ENCODE data around the gene PRSS36.
A peak's percentile ranks its signal among the peaks of the same experiment; 100 is the strongest.
"Not testable (repeated sequence)": the region's sequence is repeated elsewhere in the genome, so short reads cannot be mapped to it uniquely, and the experiment has no call there.

PRSS36 gene

GRCh38 chr16:31143011-31143693, 6.7 kb downstream of the PRSS36 start:
- H3K79me2 ChIP-seq (ENCODE audit: insufficient read depth, low read length), result no peaks in the 10 kb centered on the region
- H3K9me2 ChIP-seq (ENCODE audit: low read depth, low read length), result no peaks in the 10 kb centered on the region
- no peak overlapping the region for H2AFZ ChIP-seq (ENCODE audit: low read length)
- no peaks in the 10 kb centered on the region for H3K9me3 ChIP-seq (ENCODE audit: low read length)
- H3K4me1 ChIP-seq (ENCODE audit: insufficient read depth, low read length, severe bottlenecking), result peaks cover 10% of the 10 kb centered on the region
- H3K9ac ChIP-seq (ENCODE audit: low read length), result peak overlapping the region; percentile 48; the same call in 1 of the 2 replicates
- no peaks in the 10 kb centered on the region for H4K20me1 ChIP-seq (ENCODE audit: insufficient read depth, low read length)
- H3K36me3 ChIP-seq (ENCODE audit: insufficient read depth, low read length), result no peaks in the 10 kb centered on the region
- no peak for TF ChIP-seq CTCF (IDR thresholded peaks at IDR 0.05; ENCODE audit: low read length)
- no peak for TF ChIP-seq EZH2 (IDR thresholded peaks at IDR 0.05; ENCODE audit: borderline replicate concordance, low read length)
- H3K4me2 ChIP-seq (ENCODE audit: low read length), result peak overlapping the region; percentile 61
- H3K27ac ChIP-seq (ENCODE audit: low read depth, low read length, poor library complexity, severe bottlenecking), result no peak overlapping the region
- peak overlapping the region; percentile 50 for H3K4me3 ChIP-seq (ENCODE audit: low read depth, low read length, poor library complexity, severe bottlenecking)
- peaks cover 6% of the 10 kb centered on the region; the same call in 1 of the 2 replicates for H3K27me3 ChIP-seq (ENCODE audit: insufficient read depth, low read length)
- H3F3A ChIP-seq (ENCODE audit: insufficient read depth, low read length), result no peaks in the 10 kb centered on the region

- H2AFZ ChIP-seq (ENCODE audit: low read length), result 0 out of 2 replicates have a peak overlapping the region, but pooled peaks have one; percentile 31
- no peaks in the 10 kb centered on the region for H3K9me2 ChIP-seq (ENCODE audit: low read depth, low read length)
- no peaks in the 10 kb centered on the region for H3F3A ChIP-seq (ENCODE audit: insufficient read depth, low read length)
- peak overlapping the region; percentile 48; the same call in 1 of the 2 replicates for H3K9ac ChIP-seq (ENCODE audit: low read length)
- no peak overlapping the region for H3K27ac ChIP-seq (ENCODE audit: low read depth, low read length, poor library complexity, severe bottlenecking)
- H3K4me2 ChIP-seq (ENCODE audit: low read length), result peak overlapping the region; percentile 61
- no peaks in the 10 kb centered on the region for H3K9me3 ChIP-seq (ENCODE audit: low read length)
- H3K4me3 ChIP-seq (ENCODE audit: low read depth, low read length, poor library complexity, severe bottlenecking), result peak overlapping the region; percentile 50
- H3K27me3 ChIP-seq (ENCODE audit: insufficient read depth, low read length), result no peaks in the 10 kb centered on the region
- H3K4me1 ChIP-seq (ENCODE audit: insufficient read depth, low read length, severe bottlenecking), result peaks cover 10% of the 10 kb centered on the region
- no peak for TF ChIP-seq EZH2 (IDR thresholded peaks at IDR 0.05; ENCODE audit: borderline replicate concordance, low read length)
- TF ChIP-seq CTCF (IDR thresholded peaks at IDR 0.05; ENCODE audit: low read length), result peak; percentile 86
- no peaks in the 10 kb centered on the region for H4K20me1 ChIP-seq (ENCODE audit: insufficient read depth, low read length)
- no peaks in the 10 kb centered on the region for H3K36me3 ChIP-seq (ENCODE audit: insufficient read depth, low read length)
- H3K79me2 ChIP-seq (ENCODE audit: insufficient read depth, low read length), result no peaks in the 10 kb centered on the region
Observed at GRCh38 chr16:31142109-31143010, 7.5 kb downstream of the PRSS36 start.

GRCh38 chr16:31141489-31142108, 8.3 kb downstream of the PRSS36 start:
- peak overlapping the region; percentile 28; the same call in 1 of the 2 replicates for H3K9ac ChIP-seq (ENCODE audit: low read length)
- H4K20me1 ChIP-seq (ENCODE audit: insufficient read depth, low read length), result no peaks in the 10 kb centered on the region
- peaks cover 10% of the 10 kb centered on the region for H3K4me1 ChIP-seq (ENCODE audit: insufficient read depth, low read length, severe bottlenecking)
- H3K9me3 ChIP-seq (ENCODE audit: low read length), result no peaks in the 10 kb centered on the region
- no peaks in the 10 kb centered on the region for H3K36me3 ChIP-seq (ENCODE audit: insufficient read depth, low read length)
- no peak overlapping the region for H3K27ac ChIP-seq (ENCODE audit: low read depth, low read length, poor library complexity, severe bottlenecking)
- H3K4me2 ChIP-seq (ENCODE audit: low read length), result peak overlapping the region; percentile 51
- peaks cover 1% of the 10 kb centered on the region; the same call in 1 of the 2 replicates for H3K27me3 ChIP-seq (ENCODE audit: insufficient read depth, low read length)
- 0 out of 2 replicates have a peak overlapping the region, but pooled peaks have one; percentile 31 for H2AFZ ChIP-seq (ENCODE audit: low read length)
- H3K4me3 ChIP-seq (ENCODE audit: low read depth, low read length, poor library complexity, severe bottlenecking), result peak overlapping the region; percentile 29
- no peaks in the 10 kb centered on the region for H3K9me2 ChIP-seq (ENCODE audit: low read depth, low read length)
- H3K79me2 ChIP-seq (ENCODE audit: insufficient read depth, low read length), result no peaks in the 10 kb centered on the region
- TF ChIP-seq EZH2 (IDR thresholded peaks at IDR 0.05; ENCODE audit: borderline replicate concordance, low read length), result no peak
- TF ChIP-seq CTCF (IDR thresholded peaks at IDR 0.05; ENCODE audit: low read length), result no peak
- H3F3A ChIP-seq (ENCODE audit: insufficient read depth, low read length), result no peaks in the 10 kb centered on the region

- H3K4me2 ChIP-seq (ENCODE audit: low read length); H3K79me2 ChIP-seq (ENCODE audit: insufficient read depth, low read length); H3K27ac ChIP-seq (ENCODE audit: low read depth, low read length, poor library complexity, severe bottlenecking); H3F3A ChIP-seq (ENCODE audit: insufficient read depth, low read length); H3K9me2 ChIP-seq (ENCODE audit: low read depth, low read length); H3K27me3 ChIP-seq (ENCODE audit: insufficient read depth, low read length); H4K20me1 ChIP-seq (ENCODE audit: insufficient read depth, low read length); H3K36me3 ChIP-seq (ENCODE audit: insufficient read depth, low read length); H2AFZ ChIP-seq (ENCODE audit: low read length); H3K9me3 ChIP-seq (ENCODE audit: low read length); H3K4me1 ChIP-seq (ENCODE audit: insufficient read depth, low read length, severe bottlenecking); H3K4me3 ChIP-seq (ENCODE audit: low read depth, low read length, poor library complexity, severe bottlenecking); H3K9ac ChIP-seq (ENCODE audit: low read length): not testable (repeated sequence)
Observed at GRCh38 chr16:31141071-31141469, 8.8 kb downstream of the PRSS36 start.

All from OCI-LY1 (cell line).